Spinal cord (tissue), 10 donors: ENCODE measurements around the gene MMRN2. TPM values are rescaled to one million over a fixed set of nuclear protein-coding genes. Genes with fewer than 3 reads are reported as not detected.
"Not testable (repeated sequence)": the region's sequence is repeated elsewhere in the genome, so short reads cannot be mapped to it uniquely, and the experiment has no call there.

Source experiments
- DNase-seq, 6 donors: peaks; one replicate each; pipeline versions ENCODE4 v3.0.0 to v3.0.0-alpha.2; 2013 to 2015; ENCODE audit warnings: low spot score in 6 of 6, low read depth in 4 of 6
- H3K27ac ChIP-seq: one replicate; pipeline ENCODE4 v1.5.1; 2013; ENCODE audit warnings: low read depth, low read length, control low read depth
- H3K27me3 ChIP-seq: one replicate; pipeline ENCODE4 v1.6.1; 2013; ENCODE audit warnings: low read length; ENCODE audit not compliant: control insufficient read depth, insufficient read depth
- H3K36me3 ChIP-seq: one replicate; pipeline ENCODE4 v1.6.1; 2013; ENCODE audit warnings: low read length; ENCODE audit not compliant: control insufficient read depth, insufficient read depth
- H3K4me1 ChIP-seq: one replicate; pipeline ENCODE4 v1.6.1; 2013; ENCODE audit warnings: low read length; ENCODE audit not compliant: control insufficient read depth, insufficient read depth
- H3K4me3 ChIP-seq: one replicate; pipeline ENCODE4 v1.5.1; 2013; ENCODE audit warnings: low read depth, low read length, control low read depth
- H3K9me3 ChIP-seq: one replicate; pipeline ENCODE4 v1.6.1; 2013; ENCODE audit warnings: low read length; ENCODE audit not compliant: control insufficient read depth, insufficient read depth
- WGBS: methylation state at CpG from one replicate; pipeline ENCODE4 v1.1.5; 2013; ENCODE audit warnings: missing lambda C conversion rate; ENCODE audit not compliant: insufficient coverage; 5-methylcytosine and 5-hydroxymethylcytosine counted together
- polyA plus RNA-seq, 2 donors: library from polyadenylated mRNA; unstranded; fragments of 120-200 nt; gene quantifications; one replicate each; pipeline ENCODE4 v1.2.1, GENCODE V29; 2013; ENCODE audit not compliant: insufficient read length in 2 of 2
- total RNA-seq, 2 donors: library from RNA; depleted of rRNA in 1 of 2; stranded (reverse); fragments of 120-200 nt in 1 of 2; fragments of >200 nt in 1 of 2; gene quantifications; one replicate each; pipeline versions ENCODE4 v1.2.3 to v1.2.4, GENCODE V29; 2013 to 2014
- donor health status: healthy.

The MMRN2 gene
- total and polyA plus RNA-seq, 4 donors = 13.5 to 33.5 (median 14.7) TPM

GRCh38 chr10:86942441-86943315 is 14.7 kb downstream of the MMRN2 start:
- H3K27ac ChIP-seq = no peak overlapping the region
- H3K27me3 ChIP-seq = no peaks in the 10 kb centered on the region
- no peak for DNase-seq
- H3K4me1 ChIP-seq = peaks cover 53% of the 10 kb centered on the region
- no peaks in the 10 kb centered on the region for H3K9me3 ChIP-seq
- peaks cover 20% of the 10 kb centered on the region for H3K36me3 ChIP-seq
- WGBS = 62% methylated on average over 94 of the region's 94 CpGs
- no peak overlapping the region for H3K4me3 ChIP-seq

- no peaks in the 10 kb centered on the region for H3K9me3 ChIP-seq
- DNase-seq = no peak
- no peak overlapping the region for H3K4me3 ChIP-seq
- no peaks in the 10 kb centered on the region for H3K27me3 ChIP-seq
- 98% methylated on average over 14 of the region's 14 CpGs for WGBS
- H3K4me1 ChIP-seq = peaks cover 47% of the 10 kb centered on the region
- H3K36me3 ChIP-seq = peaks cover 20% of the 10 kb centered on the region
- no peak overlapping the region for H3K27ac ChIP-seq
Measured at GRCh38 chr10:86941991-86942421, 15.4 kb downstream of the MMRN2 start.

GRCh38 chr10:86941426-86941825 is 16.0 kb downstream of the MMRN2 start:
- peaks cover 41% of the 10 kb centered on the region for H3K4me1 ChIP-seq
- no peak overlapping the region for H3K27ac ChIP-seq
- H3K9me3 ChIP-seq = no peaks in the 10 kb centered on the region
- H3K4me3 ChIP-seq = no peak overlapping the region
- no CpG with 5 or more reads among the region's 2 CpGs for WGBS
- peaks cover 24% of the 10 kb centered on the region for H3K36me3 ChIP-seq
- DNase-seq = no peak
- no peaks in the 10 kb centered on the region for H3K27me3 ChIP-seq

- H3K27ac ChIP-seq = no peak overlapping the region
- H3K27me3 ChIP-seq = no peaks in the 10 kb centered on the region
- no peaks in the 10 kb centered on the region for H3K9me3 ChIP-seq
- DNase-seq = no peak
- H3K36me3 ChIP-seq = peaks cover 26% of the 10 kb centered on the region
- no peak overlapping the region for H3K4me3 ChIP-seq
- peaks cover 33% of the 10 kb centered on the region for H3K4me1 ChIP-seq
- 91% methylated on average over 6 of the region's 6 CpGs for WGBS
Measured at GRCh38 chr10:86940677-86941076, 16.7 kb downstream of the MMRN2 start.

GRCh38 chr10:86940076-86940475 is 17.3 kb downstream of the MMRN2 start:
- peaks cover 27% of the 10 kb centered on the region for H3K4me1 ChIP-seq
- not testable (repeated sequence) for H3K9me3 ChIP-seq, H3K4me3 ChIP-seq, H3K27me3 ChIP-seq, H3K27ac ChIP-seq, DNase-seq
- peaks cover 26% of the 10 kb centered on the region for H3K36me3 ChIP-seq
- 92% methylated on average over 10 of the region's 16 CpGs for WGBS

GRCh38 chr10:86938260-86938659 is 19.2 kb downstream of the MMRN2 start:
- H3K4me3 ChIP-seq = no peak overlapping the region
- WGBS = 86% methylated on average over 2 of the region's 2 CpGs
- no peaks in the 10 kb centered on the region for H3K9me3 ChIP-seq
- H3K27ac ChIP-seq = no peak overlapping the region
- no peak for DNase-seq
- peaks cover 16% of the 10 kb centered on the region for H3K4me1 ChIP-seq
- H3K36me3 ChIP-seq = peaks cover 20% of the 10 kb centered on the region
- no peaks in the 10 kb centered on the region for H3K27me3 ChIP-seq

- WGBS = 83% methylated on average over 1 of the region's 6 CpGs
- DNase-seq = no peak
- Histone ChIP-seq H3K27me3 (no peaks in the 10 kb centered on the region), H3K4me3 (no peak overlapping the region), H3K27ac (no peak overlapping the region), H3K9me3 (no peaks in the 10 kb centered on the region), H3K4me1 (peaks cover 16% of the 10 kb centered on the region), H3K36me3 (peaks cover 17% of the 10 kb centered on the region)
Measured at GRCh38 chr10:86937502-86938154, 19.8 kb downstream of the MMRN2 start.

GRCh38 chr10:86936661-86937501 is 20.5 kb downstream of the MMRN2 start:
- no peak overlapping the region for H3K4me3 ChIP-seq
- peaks cover 12% of the 10 kb centered on the region for H3K36me3 ChIP-seq
- H3K4me1 ChIP-seq = peaks cover 16% of the 10 kb centered on the region
- H3K9me3 ChIP-seq = no peaks in the 10 kb centered on the region
- no peak overlapping the region for H3K27ac ChIP-seq
- DNase-seq = no peak
- WGBS = 88% methylated on average over 11 of the region's 13 CpGs
- H3K27me3 ChIP-seq = no peaks in the 10 kb centered on the region

- peaks cover 21% of the 10 kb centered on the region for H3K36me3 ChIP-seq
- not testable (repeated sequence) for DNase-seq, H3K9me3 ChIP-seq, H3K27me3 ChIP-seq, H3K4me1 ChIP-seq, H3K27ac ChIP-seq, H3K4me3 ChIP-seq
- WGBS = 80% methylated on average over 2 of the region's 6 CpGs
Measured at GRCh38 chr10:86934162-86934711, 23.2 kb downstream of the MMRN2 start.
